ENCODE results near the gene MYADML2. TPM values are rescaled to one million over a fixed set of nuclear protein-coding genes. Genes with fewer than 3 reads are reported as not detected.
A peak's percentile ranks its signal among the peaks of the same experiment; 100 is the strongest.
"Not testable (repeated sequence)": the region's sequence is repeated elsewhere in the genome, so short reads cannot be mapped to it uniquely, and the experiment has no call there.

MYADML2 gene
- total RNA-seq, 1 experiment from 2014 or later, result not detected

DNA sequence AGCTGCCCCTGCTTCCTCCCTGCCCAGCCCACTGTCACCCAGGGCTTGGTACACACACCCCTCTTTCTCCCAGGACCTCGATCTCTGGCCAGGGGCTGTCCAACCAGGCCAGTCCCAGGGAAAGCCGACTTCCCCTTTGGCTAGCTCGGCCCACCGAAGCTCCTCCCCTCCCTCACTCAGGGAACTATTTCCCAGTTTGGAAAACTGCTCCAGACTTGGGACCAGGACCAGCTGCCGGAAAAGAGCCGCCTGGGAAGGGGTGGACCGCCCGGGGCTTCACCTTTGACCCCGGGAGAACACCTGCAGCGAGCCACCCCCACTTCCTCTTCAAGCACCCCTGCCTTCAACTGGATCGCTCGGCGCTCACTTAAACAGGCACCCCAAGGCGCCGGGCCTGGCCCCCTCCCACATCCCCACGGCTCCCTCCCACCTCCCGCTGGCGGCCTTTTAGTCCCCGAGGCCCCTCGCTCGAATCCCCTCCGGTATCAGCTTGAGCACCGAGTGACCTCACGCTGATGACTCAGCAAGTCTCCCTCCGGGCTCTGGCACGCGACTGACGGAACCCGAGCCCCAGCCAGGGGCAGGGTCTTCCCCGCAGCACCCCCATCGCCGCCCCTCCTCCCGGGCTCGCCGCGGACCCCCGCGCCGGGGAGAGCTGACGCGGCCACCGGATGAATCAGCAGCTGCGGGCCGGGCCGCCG, 20.4 kb downstream of the MYADML2 start:
- peak; percentile 86 for DNase-seq (ENCODE audit: low read depth)

- no peak for DNase-seq (ENCODE audit: low read depth)
Observed at GRCh38 chr17:81925860-81926450, 21.1 kb downstream of the MYADML2 start.

- DNase-seq (ENCODE audit: low read depth), result no peak
Observed at GRCh38 chr17:81924557-81925532, 22.2 kb downstream of the MYADML2 start.

DNA sequence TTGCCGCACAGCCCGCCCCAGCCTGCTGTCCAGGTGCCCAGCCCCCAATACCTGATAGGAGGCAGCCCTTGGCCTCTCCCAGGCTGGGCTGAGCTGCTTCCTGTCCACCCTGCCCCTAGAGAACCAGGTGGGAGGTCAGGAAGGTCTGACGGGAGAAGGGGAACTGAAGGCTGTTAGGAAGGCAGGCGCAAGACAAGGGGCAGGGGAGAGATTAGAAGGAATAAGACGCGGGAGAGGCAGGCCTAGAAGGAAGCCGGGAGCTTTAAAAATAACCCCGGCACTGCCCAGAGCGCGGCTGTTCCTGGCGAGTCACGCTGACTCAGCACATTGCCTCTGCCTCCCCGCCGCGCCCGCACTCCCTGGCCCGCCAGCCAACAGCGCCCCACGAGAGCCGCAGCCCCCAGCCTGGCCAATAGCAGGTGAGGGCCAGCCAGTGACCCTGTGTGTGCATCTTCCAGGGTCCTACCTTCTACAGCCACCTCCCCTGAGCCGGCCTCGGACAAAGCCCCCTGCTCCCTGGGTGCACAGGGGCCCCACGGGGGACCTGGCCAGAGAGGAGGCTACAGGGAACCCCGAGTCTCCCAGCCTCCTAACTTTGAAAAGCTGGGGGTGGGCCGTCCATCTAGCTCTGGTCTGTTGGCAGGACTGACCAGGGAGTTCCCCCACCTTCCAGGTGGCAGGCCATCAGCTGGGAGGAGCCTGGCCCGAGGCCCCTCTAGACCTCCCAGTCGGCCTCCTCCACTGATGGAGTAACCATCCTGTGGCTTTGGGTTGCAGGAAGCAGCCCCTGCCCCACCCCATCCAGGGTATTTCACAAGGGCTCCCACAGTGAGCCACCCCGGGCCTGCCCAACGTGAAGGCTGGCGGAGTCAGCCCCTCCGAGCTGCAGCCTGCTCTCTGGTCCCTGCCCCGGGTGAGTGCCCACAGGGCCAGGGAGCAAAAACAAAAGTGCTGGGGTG, 23.5 kb downstream of the MYADML2 start:
- peak; percentile 80 for DNase-seq (ENCODE audit: low read depth)

- no peak for DNase-seq (ENCODE audit: low read depth)
Observed at GRCh38 chr17:81922566-81923301, 24.3 kb downstream of the MYADML2 start.

- no peak for DNase-seq (ENCODE audit: low read depth)
Observed at GRCh38 chr17:81921996-81922565, 25.0 kb downstream of the MYADML2 start.

GRCh38 chr17:81921537-81921862, 25.5 kb downstream of the MYADML2 start:
- DNase-seq (ENCODE audit: low read depth), result no peak

DNA sequence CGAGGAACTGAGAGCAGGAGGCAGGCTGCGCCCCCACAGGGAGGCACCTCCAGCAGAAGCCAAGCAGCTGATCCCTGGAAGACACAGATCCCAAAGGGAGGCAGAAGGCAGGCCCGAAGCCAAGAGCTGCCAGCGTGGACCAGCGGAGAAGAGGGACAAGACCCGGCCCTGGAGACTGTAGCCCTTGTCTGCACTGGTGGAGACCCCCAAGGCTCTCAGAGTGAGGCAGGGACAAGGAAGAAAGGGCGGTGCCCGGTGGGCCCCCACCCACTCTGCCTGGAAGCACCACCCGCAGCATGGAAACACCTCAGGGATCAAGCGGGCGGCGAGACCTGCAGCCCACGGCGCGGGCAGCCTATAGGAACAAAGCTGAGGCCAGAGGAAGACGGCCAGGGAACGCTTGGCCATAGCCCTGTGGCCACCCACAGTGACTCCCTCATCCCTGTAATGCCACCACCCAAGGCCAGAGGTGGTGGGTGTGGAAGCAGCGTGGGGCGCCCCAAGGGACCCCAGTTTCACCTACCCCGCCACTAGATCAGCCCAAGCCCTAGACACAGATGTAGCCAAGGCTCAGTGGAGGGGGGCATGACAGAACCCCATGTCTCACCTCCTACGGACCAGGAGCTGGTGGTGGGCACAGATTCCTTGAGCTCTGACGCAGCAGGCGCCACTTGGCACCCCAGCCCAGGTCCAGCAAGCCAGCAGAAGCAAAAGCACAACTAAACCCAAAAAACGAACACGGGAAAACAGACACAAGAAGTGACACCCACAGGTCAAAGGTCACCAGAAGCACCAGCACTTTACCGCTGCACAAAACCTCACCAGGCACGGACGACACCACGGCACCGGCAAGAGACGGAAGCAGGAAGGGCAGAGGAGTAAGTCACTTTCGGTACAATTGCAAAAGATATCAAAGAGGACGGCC, 26.2 kb downstream of the MYADML2 start:
- no peak for DNase-seq (ENCODE audit: low read depth)

DNA sequence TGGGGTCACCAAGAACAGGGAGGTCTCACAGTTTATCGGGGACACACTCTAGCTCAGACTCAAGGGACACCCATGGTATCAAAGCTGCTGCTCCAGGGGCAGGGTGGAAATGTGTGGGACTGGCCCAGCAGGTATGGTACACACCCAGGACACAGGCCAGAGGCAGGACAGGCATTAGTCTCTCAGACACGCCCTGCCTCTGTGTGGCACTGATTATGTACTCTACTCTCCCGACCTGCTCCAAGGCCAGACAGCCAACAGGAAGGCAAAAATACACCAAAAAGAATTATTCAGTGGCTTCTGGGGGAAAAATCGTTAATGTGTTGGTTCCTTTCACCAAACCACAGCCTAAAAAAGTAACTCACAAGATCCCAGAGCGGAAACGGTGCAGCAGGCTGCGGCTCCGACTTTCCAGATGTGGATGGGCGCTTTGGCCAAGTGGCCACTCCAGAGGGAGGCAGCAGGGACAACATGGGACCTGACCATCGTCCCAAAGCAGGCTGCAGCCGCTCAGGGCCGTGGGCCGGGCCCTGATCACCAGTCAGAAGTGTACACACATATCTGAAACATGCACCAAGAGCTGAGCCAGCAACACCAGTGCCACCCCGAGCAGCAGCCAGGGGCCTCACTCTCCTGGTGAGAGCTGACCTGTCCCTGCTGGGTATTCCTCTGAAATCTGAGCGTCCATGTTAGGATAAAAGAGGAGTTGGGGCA, 28.0 kb downstream of the MYADML2 start:
- DNase-seq (ENCODE audit: low read depth), result no peak

DNA sequence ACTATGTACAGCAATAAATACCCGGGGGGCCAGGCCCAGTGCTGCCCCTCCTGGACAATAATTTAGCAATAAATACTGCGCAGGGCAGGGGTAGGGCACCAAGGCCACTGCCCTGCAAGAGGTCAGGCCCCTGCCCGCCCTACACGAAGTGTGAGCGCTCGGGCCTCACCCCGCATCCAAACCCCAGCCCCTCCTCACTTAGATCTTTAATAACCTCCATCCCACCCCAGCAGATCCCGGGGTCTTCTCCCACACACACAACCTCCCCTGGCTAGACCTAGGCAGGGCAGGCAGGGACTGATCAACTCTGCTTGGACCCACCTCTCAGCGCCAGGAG, 28.7 kb downstream of the MYADML2 start:
- DNase-seq (ENCODE audit: low read depth), result not testable (repeated sequence)

DNA sequence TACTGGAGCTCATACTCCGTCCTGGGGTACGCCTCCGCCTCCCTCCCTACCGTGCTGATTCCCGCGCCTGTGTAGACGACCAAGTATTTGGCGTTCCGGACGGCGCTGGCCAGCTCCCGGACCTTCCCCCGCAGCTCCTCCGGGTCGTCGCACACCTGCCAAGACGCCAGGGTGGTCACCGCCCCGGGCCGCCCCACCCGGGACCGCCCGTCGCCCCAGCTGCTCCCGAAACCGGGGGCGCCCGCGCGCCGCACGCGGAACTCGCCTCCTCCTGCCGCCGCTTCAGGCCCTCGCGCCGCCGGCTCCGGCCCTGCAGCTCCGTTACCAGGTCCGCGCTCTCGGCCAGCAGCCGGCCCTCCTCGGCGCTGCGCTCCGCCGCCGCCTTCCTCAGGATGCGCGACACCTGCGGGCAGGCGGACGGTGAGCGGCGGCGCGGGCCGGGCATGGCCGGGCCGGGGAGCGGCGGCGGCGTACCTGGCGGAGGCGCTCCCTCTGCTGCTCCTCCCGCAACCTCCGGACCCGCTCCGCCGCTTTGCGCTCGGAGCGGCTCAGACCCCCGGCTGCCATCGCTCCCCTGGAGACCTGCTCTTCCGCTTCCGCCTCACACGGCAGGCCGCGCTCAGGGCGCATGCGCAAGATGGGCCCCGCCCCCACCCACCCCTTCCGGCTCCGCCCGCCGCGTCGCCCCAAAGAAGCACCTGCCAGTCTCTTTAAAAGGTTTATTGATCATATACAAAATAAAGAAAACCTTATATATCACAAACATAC, 29.3 kb downstream of the MYADML2 start, which contains the start of gene SIRT7:
Gene SIRT7 (minus strand): TSS at position 612 of the 768 bp plus-strand sequence. CDS start 45 bp downstream, at position 567.
- DNase-seq (ENCODE audit: low read depth), result peak; percentile 54

- peak; percentile 82 for DNase-seq (ENCODE audit: low read depth)
Observed at GRCh38 chr17:81916234-81917001, 30.6 kb downstream of the MYADML2 start.

GRCh38 chr17:81915331-81915730, 31.7 kb downstream of the MYADML2 start:
- no peak for DNase-seq (ENCODE audit: low read depth)

- no peak for DNase-seq (ENCODE audit: low read depth)
Observed at GRCh38 chr17:81914103-81914850, 32.8 kb downstream of the MYADML2 start.

DNA sequence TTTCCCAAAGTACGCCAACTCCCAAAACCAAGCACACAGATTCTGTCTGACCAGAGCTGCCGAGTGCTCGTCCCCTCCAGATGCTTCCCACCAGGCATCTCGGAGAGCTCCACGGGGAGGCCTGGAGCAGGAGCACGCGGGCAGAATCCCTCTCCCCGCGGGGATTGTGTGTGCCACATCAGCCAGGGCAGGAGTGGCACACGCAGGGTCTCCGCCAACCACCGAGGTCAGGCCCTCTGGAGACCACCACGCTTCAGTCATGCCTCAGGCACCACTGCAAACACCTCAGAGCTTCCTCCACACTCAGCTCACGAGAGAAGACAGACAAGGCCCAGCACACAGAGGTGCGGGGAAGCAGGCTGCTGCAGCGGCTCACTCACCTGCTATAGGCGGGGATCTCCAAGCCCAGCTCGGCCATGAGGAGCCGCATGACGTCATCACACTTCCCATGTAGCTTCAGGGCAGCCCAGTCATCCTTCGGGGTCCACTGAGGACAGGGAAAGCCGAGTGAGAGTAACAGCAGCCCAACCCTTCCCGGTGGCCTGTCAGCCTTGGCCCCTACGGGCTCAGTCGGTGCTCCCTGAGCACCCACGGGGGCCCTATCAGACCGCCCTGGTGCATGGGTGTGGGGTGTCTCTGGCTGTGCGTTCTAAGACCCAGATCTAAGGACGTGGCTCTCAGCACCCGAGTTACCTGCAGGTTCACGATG, 33.5 kb downstream of the MYADML2 start:
- no peak for DNase-seq (ENCODE audit: low read depth)
